Spleen (tissue), 7 donors: Measurements from ENCODE around the gene TUBD1.

Experiments used
- POLR2A ChIP-seq, 3 donors: fragments of 450-650 bp; IDR thresholded peaks; one replicate each; pipeline ENCODE4 v1.5.1; 2017; ENCODE audit warnings: antibody characterized with exemption in 3 of 3, mild to moderate bottlenecking in 1 of 3
- TF ChIP-seq, protein P1 (sequence below), 11 experiments: fragments of 200-600 bp in 7 of 11; fragments of 450-650 bp in 4 of 11; sonication (generic) in 4 of 11; IDR thresholded peaks in 8 of 11; conservative IDR thresholded peaks in 3 of 11; 1 replicate in 7 of 11; 2 replicates in 4 of 11; pipeline versions ENCODE4 v1.4.0 to v1.8.0; 2016 to 2021; ENCODE audit warnings: antibody characterized with exemption in 11 of 11, inconsistent platforms in 4 of 11, mild to moderate bottlenecking in 1 of 11
- donor health status: DM: no; HTN: no; CAD: no; lungs with moderate emphysema.
- donor health status: DM: no; HTN: no; CAD: no.
- donor health status: DM: no; HTN: no; CAD: no.

DNA sequence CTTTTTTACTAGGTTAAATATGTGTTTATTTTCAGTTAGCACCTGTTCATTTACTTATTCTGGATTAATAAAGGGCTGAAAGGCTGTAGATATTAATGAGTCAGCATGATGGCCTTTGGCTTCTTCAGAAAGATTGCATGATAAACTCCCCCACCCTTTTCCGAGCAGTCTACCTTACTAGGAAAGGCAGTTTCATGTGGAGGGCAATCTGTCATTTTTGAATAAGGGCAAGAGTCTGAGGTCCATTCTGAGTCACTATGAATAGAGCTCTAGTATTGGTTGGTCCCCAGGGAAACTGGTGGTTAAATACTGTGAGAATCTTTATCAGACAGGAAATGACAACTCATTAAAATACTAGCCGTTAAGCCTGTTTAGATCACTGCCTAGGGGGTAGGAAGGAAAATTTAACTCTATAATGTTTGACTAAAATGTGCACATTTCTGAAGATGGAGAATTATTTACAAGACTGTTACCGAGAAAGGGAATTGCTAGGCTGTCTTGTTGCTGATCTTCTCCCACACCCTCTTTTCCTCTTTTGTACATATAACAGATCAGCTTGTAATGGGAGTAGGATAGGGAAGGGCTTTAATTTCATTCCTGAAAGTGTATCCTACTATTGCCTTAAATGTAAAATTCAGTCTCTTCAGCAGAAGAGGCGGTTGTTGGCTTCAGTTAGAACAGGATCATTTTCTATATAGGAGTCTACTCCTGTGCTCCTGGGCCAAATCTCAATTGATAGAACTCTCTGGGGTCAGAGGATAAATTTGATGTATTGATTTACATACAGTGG lies 63.3 kb downstream of the TUBD1 start:
- TF ChIP-seq POLR2A (IDR thresholded peaks at IDR 0.05) = no peak
- TF ChIP-seq, protein P1, sequence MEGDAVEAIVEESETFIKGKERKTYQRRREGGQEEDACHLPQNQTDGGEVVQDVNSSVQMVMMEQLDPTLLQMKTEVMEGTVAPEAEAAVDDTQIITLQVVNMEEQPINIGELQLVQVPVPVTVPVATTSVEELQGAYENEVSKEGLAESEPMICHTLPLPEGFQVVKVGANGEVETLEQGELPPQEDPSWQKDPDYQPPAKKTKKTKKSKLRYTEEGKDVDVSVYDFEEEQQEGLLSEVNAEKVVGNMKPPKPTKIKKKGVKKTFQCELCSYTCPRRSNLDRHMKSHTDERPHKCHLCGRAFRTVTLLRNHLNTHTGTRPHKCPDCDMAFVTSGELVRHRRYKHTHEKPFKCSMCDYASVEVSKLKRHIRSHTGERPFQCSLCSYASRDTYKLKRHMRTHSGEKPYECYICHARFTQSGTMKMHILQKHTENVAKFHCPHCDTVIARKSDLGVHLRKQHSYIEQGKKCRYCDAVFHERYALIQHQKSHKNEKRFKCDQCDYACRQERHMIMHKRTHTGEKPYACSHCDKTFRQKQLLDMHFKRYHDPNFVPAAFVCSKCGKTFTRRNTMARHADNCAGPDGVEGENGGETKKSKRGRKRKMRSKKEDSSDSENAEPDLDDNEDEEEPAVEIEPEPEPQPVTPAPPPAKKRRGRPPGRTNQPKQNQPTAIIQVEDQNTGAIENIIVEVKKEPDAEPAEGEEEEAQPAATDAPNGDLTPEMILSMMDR (IDR thresholded peaks at IDR 0.05 in 8 of 11, conservative IDR thresholded peaks at IDR 0.05 in 3 of 11) = no peak
